ENCODE results near the gene ACTG1. TPM values are rescaled to one million over a fixed set of nuclear protein-coding genes. Genes with fewer than 3 reads are reported as not detected.

ACTG1 gene
- total RNA-seq, 1 donor from 2014 or later = 2,441 TPM

DNA sequence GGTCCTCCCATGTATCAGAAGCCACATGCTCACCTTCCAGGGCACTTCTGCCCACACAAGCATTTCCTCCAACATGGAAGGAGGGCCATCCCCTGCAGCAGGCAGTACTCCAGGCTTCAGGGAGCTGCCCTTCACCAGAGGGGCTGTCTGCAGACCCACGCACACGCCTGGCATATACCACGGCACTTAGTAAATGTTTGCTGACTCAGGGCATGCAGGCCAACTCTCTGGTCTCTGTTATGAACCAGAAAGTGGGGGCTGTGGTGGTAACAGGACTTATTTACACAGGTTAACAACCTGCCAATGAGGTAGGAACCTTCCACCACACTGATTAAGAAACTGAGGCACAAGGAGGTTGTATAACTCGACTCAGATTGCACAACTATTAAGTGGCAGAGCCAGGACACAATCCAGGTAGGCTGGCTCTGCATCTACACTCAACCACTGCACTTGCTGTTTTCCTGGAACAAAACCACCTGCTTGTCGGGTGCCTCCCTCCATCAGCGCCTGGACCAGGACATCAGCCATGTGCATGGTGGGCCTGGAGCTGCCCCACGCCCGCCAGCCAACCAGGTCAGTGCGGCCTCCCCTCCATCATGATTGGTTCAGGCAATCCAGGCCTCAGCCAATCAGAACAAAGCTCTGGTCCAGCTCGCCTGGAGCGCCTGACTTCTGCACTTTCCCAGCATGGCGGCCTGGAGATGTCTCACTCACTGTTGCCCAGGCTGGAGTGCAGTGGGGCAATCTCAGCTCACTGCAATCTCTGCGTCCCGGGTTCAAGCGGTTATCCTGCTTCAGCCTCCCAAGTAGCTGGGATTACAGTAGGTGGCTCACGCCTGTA lies 19.2 kb downstream of the ACTG1 start:
- Histone ChIP-seq H3K27me3 (no peaks in the 10 kb centered on the region), H3K27ac (no peak overlapping the region), H3K4me3 (no peak overlapping the region), H3K9me3 (no peaks in the 10 kb centered on the region), H3K36me3 (no peaks in the 10 kb centered on the region), H3K4me1 (peaks cover 3% of the 10 kb centered on the region)
- DNase-seq (ENCODE audit: extremely low spot score in 2 of 2) = no peak
- TF ChIP-seq, protein P1, sequence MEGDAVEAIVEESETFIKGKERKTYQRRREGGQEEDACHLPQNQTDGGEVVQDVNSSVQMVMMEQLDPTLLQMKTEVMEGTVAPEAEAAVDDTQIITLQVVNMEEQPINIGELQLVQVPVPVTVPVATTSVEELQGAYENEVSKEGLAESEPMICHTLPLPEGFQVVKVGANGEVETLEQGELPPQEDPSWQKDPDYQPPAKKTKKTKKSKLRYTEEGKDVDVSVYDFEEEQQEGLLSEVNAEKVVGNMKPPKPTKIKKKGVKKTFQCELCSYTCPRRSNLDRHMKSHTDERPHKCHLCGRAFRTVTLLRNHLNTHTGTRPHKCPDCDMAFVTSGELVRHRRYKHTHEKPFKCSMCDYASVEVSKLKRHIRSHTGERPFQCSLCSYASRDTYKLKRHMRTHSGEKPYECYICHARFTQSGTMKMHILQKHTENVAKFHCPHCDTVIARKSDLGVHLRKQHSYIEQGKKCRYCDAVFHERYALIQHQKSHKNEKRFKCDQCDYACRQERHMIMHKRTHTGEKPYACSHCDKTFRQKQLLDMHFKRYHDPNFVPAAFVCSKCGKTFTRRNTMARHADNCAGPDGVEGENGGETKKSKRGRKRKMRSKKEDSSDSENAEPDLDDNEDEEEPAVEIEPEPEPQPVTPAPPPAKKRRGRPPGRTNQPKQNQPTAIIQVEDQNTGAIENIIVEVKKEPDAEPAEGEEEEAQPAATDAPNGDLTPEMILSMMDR (IDR thresholded peaks at IDR 0.05) = no peak
- TF ChIP-seq POLR2A (IDR thresholded peaks at IDR 0.05) (no peak), POLR2AphosphoS5 (IDR thresholded peaks at IDR 0.05; ENCODE audit: insufficient read depth in 1 of 2, low read depth in 1 of 2) (no peak)
- intact Hi-C loops (cut with DNase I) = no loop called here

GRCh38 chr17:81492706-81493105 lies 19.9 kb downstream of the ACTG1 start:
- Histone ChIP-seq H3K4me1 (peaks cover 8% of the 10 kb centered on the region), H3K9me3 (no peaks in the 10 kb centered on the region), H3K4me3 (no peak overlapping the region), H3K27ac (no peak overlapping the region), H3K36me3 (no peaks in the 10 kb centered on the region), H3K27me3 (no peaks in the 10 kb centered on the region)
- DNase-seq (ENCODE audit: extremely low spot score in 2 of 2) = no peak
- TF ChIP-seq POLR2AphosphoS5 (IDR thresholded peaks at IDR 0.05; ENCODE audit: insufficient read depth in 1 of 2, low read depth in 1 of 2) (no peak), POLR2A (IDR thresholded peaks at IDR 0.05) (no peak)
- TF ChIP-seq, protein P1 (IDR thresholded peaks at IDR 0.05) = no peak
- intact Hi-C loops (cut with DNase I) = no loop called here

DNA sequence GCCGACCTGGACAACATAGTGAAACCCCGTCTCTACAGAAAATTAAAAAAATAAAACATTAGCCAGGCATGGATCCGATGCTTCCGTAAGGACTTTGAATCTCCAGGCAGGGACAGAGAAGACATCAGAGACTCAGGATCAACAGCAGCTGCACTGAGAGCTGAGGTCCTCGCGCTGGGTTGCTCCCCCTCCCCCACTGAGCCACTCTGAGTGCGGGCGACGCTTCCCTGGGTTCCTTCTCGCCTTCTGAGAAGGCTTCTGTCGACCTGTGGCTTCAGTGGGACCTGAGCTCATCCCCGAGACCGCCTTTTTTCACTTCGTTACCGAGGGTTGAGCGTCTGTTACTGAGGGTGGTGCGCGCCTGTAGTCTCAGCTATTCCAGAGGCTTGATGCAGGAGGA lies 20.4 kb downstream of the ACTG1 start:
- Histone ChIP-seq H3K9me3 (no peaks in the 10 kb centered on the region), H3K4me1 (peaks cover 13% of the 10 kb centered on the region), H3K4me3 (no peak overlapping the region), H3K27me3 (no peaks in the 10 kb centered on the region), H3K36me3 (no peaks in the 10 kb centered on the region), H3K27ac (no peak overlapping the region)
- intact Hi-C loops (cut with DNase I) = no loop called here
- DNase-seq (ENCODE audit: extremely low spot score in 2 of 2) = no peak
- TF ChIP-seq, protein P1 (IDR thresholded peaks at IDR 0.05) = no peak
- no peak for TF ChIP-seq POLR2AphosphoS5 (IDR thresholded peaks at IDR 0.05; ENCODE audit: insufficient read depth in 1 of 2, low read depth in 1 of 2)
- TF ChIP-seq POLR2A (IDR thresholded peaks at IDR 0.05) = no peak

- H3K4me1 ChIP-seq = peaks cover 13% of the 10 kb centered on the region
- TF ChIP-seq POLR2AphosphoS5 (IDR thresholded peaks at IDR 0.05; ENCODE audit: insufficient read depth in 1 of 2, low read depth in 1 of 2) (no peak), POLR2A (IDR thresholded peaks at IDR 0.05) (no peak)
- TF ChIP-seq, protein P1 (IDR thresholded peaks at IDR 0.05) = no peak
- intact Hi-C loops (cut with DNase I) = no loop called here
- H3K27ac ChIP-seq = no peak overlapping the region
- no peaks in the 10 kb centered on the region for H3K9me3 ChIP-seq
- no peak overlapping the region for H3K4me3 ChIP-seq
- DNase-seq (ENCODE audit: extremely low spot score in 2 of 2) = no peak
- no peaks in the 10 kb centered on the region for H3K36me3 ChIP-seq
- H3K27me3 ChIP-seq = no peaks in the 10 kb centered on the region
Measured at GRCh38 chr17:81491761-81492160, 20.8 kb downstream of the ACTG1 start.

DNA sequence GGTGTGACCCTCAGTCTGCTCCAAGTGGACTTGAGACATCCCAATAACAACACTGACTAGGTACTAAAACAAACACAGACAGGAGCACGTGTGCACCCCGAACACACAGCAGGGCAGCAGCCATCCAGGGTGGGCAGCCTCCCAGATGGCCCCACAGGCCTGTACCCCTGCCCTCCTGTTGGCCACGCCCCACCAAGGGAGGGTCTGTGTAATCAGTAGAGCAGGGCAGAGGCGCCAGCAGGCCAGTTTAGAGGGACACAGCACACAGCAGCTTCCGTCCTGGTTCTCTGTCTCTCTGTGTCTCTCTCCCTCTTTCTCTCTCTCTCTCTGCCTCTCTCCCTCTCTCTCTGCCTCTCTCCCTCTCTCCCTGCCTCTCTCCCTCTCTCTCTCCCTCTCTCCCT lies 21.4 kb downstream of the ACTG1 start:
- no peak for DNase-seq (ENCODE audit: extremely low spot score in 2 of 2)
- H3K4me3 ChIP-seq = no peak overlapping the region
- H3K27ac ChIP-seq = no peak overlapping the region
- no peak for TF ChIP-seq POLR2AphosphoS5 (IDR thresholded peaks at IDR 0.05; ENCODE audit: insufficient read depth in 1 of 2, low read depth in 1 of 2)
- TF ChIP-seq, protein P1 (IDR thresholded peaks at IDR 0.05) = no peak
- TF ChIP-seq POLR2A (IDR thresholded peaks at IDR 0.05) = no peak
- peaks cover 13% of the 10 kb centered on the region for H3K4me1 ChIP-seq
- H3K9me3 ChIP-seq = no peaks in the 10 kb centered on the region
- H3K36me3 ChIP-seq = no peaks in the 10 kb centered on the region
- no peaks in the 10 kb centered on the region for H3K27me3 ChIP-seq
- intact Hi-C loops (cut with DNase I) = no loop called here

Measured in vagina (tissue), 2 donors.